ENCODE results near the gene MACROD2. TPM values are rescaled to one million over a fixed set of nuclear protein-coding genes. Genes with fewer than 3 reads are reported as not detected.

MACROD2 gene
- total RNA-seq, 4 donors from 2014 or later, result 12.6 to 60.3 (median 18.9) TPM

DNA sequence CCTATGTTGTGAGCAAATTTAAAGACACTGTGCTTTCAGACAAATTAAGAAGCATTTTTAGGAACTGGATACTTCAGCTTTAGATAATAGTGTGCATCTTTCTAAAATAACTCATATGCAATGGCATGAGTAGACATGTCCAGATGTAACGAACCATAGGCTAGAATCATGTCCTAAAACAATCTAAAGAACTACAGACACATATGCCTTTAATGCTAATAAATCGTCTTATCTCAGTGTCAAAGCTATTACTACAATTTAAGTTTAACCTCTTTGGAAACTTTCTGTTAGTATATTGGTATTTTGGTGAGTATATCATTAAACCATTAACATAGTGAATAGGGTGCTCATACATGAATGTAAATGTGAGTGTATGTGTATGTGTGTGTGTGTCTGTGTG, 1250.6 kb downstream of the MACROD2 start:
- H3K4me1 ChIP-seq, result no peaks in the 10 kb centered on the region
- no peaks in the 10 kb centered on the region for H3K27me3 ChIP-seq
- no peak overlapping the region for H3K27ac ChIP-seq
- no peaks in the 10 kb centered on the region for H3K9me3 ChIP-seq
- no peaks in the 10 kb centered on the region for H3K36me3 ChIP-seq
- H3K4me3 ChIP-seq, result no peak overlapping the region
- WGBS, result 53% methylated on average over 2 of the region's 2 CpGs
- DNase-seq (ENCODE audit: low spot score in 2 of 2), result no peak
- TF ChIP-seq EP300 (IDR thresholded peaks at IDR 0.05), result no peak
- TF ChIP-seq POLR2A (IDR thresholded peaks at IDR 0.05), result no peak
- TF ChIP-seq, protein P1, sequence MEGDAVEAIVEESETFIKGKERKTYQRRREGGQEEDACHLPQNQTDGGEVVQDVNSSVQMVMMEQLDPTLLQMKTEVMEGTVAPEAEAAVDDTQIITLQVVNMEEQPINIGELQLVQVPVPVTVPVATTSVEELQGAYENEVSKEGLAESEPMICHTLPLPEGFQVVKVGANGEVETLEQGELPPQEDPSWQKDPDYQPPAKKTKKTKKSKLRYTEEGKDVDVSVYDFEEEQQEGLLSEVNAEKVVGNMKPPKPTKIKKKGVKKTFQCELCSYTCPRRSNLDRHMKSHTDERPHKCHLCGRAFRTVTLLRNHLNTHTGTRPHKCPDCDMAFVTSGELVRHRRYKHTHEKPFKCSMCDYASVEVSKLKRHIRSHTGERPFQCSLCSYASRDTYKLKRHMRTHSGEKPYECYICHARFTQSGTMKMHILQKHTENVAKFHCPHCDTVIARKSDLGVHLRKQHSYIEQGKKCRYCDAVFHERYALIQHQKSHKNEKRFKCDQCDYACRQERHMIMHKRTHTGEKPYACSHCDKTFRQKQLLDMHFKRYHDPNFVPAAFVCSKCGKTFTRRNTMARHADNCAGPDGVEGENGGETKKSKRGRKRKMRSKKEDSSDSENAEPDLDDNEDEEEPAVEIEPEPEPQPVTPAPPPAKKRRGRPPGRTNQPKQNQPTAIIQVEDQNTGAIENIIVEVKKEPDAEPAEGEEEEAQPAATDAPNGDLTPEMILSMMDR (IDR thresholded peaks at IDR 0.05), result no peak
- TF ChIP-seq POLR2AphosphoS5 (IDR thresholded peaks at IDR 0.05), result no peak

DNA sequence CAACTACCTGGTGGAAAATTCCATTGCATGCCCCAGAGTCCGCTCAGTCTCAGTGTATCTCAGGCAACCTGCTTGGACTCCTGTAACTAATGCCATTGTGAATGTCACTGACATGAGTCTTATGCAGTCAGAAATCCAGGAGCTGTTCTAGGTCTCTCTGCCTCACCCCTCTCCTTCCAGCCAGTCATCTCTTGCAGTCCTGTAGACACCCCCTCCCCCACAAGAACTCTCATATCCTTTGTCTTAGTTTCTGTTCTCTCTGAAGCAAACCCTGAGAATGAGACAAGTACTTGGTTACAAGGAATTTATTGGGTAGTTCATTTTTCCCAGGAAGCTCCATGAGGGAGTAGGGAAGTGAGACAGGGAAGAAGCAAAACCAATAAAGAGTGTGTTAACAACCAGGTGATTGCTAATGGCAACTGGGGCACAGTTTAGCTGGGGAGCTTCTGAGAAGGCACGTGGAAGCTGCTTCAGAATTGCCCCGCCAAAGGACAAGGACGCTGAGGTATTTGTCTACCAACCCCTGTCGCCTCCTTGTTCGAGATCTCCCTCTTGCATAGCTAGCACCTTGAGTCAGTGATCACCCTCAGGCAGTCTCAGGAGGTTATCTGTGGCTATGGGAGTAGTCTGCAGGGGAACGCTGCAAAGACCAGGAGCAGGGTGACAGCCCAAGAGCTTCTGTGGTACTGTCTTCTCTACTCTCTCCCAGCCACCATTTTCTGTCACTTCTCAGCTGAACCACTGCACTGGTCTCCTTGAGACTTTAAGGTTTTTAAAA, 1253.5 kb downstream of the MACROD2 start:
- Histone ChIP-seq H3K27ac (no peak overlapping the region), H3K4me3 (no peak overlapping the region), H3K36me3 (no peaks in the 10 kb centered on the region), H3K9me3 (no peaks in the 10 kb centered on the region), H3K27me3 (no peaks in the 10 kb centered on the region), H3K4me1 (no peaks in the 10 kb centered on the region)
- DNase-seq (ENCODE audit: low spot score in 2 of 2), result no peak
- 81% methylated on average over 7 of the region's 7 CpGs for WGBS
- TF ChIP-seq, protein P1 (IDR thresholded peaks at IDR 0.05), result no peak
- no peak for TF ChIP-seq POLR2AphosphoS5 (IDR thresholded peaks at IDR 0.05)
- TF ChIP-seq EP300 (IDR thresholded peaks at IDR 0.05), result no peak
- no peak for TF ChIP-seq POLR2A (IDR thresholded peaks at IDR 0.05)

DNA sequence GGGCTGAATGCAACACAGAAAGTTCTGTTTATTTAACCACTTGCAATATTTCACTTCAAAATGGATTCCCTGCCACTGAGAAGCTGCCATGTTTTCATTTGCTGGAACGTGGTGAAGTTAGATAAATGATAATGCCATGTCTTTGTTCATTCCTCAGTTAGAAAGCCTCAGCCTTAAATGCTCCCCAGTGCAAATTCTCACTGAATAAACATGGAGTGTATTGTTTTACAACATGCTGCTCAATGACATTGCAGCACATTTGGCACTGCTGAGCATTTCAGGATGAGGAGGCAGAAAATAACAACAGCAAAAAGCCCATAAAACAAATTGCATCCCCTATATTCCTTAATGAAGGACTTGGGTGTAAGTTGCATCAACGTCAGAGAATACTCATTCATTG, 1255.9 kb downstream of the MACROD2 start:
- Histone ChIP-seq H3K27me3 (no peaks in the 10 kb centered on the region), H3K4me1 (no peaks in the 10 kb centered on the region), H3K4me3 (no peak overlapping the region), H3K27ac (no peak overlapping the region), H3K36me3 (no peaks in the 10 kb centered on the region), H3K9me3 (no peaks in the 10 kb centered on the region)
- no peak for DNase-seq (ENCODE audit: low spot score in 2 of 2)
- WGBS, result 53% methylated on average over 2 of the region's 2 CpGs
- TF ChIP-seq POLR2A (IDR thresholded peaks at IDR 0.05) (no peak), POLR2AphosphoS5 (IDR thresholded peaks at IDR 0.05) (no peak), EP300 (IDR thresholded peaks at IDR 0.05) (no peak)
- TF ChIP-seq, protein P1 (IDR thresholded peaks at IDR 0.05), result no peak

DNA sequence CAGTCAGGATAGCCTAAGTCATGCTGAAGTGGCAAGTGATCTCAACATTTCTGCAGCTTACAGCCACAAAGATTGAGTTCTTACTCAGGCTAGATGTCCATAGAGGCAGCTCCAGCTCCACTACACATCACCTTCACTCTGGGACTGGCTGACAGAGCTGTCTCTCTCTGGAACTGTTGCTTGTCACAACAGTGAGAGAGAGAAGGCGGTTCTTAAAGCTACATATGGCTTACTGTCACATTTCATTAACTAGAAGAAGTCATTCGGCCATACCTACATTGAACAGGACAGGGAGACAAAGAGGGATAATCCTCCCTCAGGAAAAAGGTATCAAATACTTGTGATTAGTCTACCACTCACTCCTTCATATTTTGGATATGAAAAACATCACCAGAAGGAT, 1257.0 kb downstream of the MACROD2 start:
- H3K36me3 ChIP-seq, result no peaks in the 10 kb centered on the region
- H3K4me3 ChIP-seq, result no peak overlapping the region
- TF ChIP-seq, protein P1 (IDR thresholded peaks at IDR 0.05), result no peak
- TF ChIP-seq POLR2AphosphoS5 (IDR thresholded peaks at IDR 0.05) (no peak), EP300 (IDR thresholded peaks at IDR 0.05) (no peak), POLR2A (IDR thresholded peaks at IDR 0.05) (no peak)
- 88% methylated on average over 2 of the region's 2 CpGs for WGBS
- no peaks in the 10 kb centered on the region for H3K9me3 ChIP-seq
- no peak overlapping the region for H3K27ac ChIP-seq
- DNase-seq (ENCODE audit: low spot score in 2 of 2), result no peak
- no peaks in the 10 kb centered on the region for H3K4me1 ChIP-seq
- H3K27me3 ChIP-seq, result no peaks in the 10 kb centered on the region

DNA sequence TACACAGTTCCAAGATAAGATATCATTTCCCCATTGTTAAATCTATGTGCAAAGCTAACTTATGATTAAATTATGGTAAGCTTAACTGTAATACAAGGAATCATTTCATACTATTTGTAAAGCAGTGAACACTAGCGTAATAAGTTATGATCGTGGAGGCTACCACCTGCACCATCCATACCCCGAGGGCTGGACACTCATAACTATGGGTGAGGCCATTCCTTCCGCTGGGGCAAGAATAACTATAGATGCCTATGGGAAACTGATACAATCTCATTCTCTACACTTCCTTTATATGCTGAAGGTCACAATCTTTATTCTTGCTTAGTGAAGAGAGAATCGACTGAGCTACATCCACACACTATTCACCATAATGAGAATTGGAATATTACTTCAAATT, 1258.1 kb downstream of the MACROD2 start:
- Histone ChIP-seq H3K27me3 (no peaks in the 10 kb centered on the region), H3K4me1 (no peaks in the 10 kb centered on the region), H3K27ac (no peak overlapping the region), H3K4me3 (no peak overlapping the region), H3K9me3 (no peaks in the 10 kb centered on the region), H3K36me3 (no peaks in the 10 kb centered on the region)
- TF ChIP-seq, protein P1 (IDR thresholded peaks at IDR 0.05), result no peak
- TF ChIP-seq EP300 (IDR thresholded peaks at IDR 0.05), result no peak
- no peak for TF ChIP-seq POLR2A (IDR thresholded peaks at IDR 0.05)
- no peak for TF ChIP-seq POLR2AphosphoS5 (IDR thresholded peaks at IDR 0.05)
- no peak for DNase-seq (ENCODE audit: low spot score in 2 of 2)
- 95% methylated on average over 5 of the region's 5 CpGs for WGBS

Measured in suprapubic skin (tissue), 4 donors.